Stimulated activated CD4-positive, alpha-beta T cell treated with anti-CD3 and anti-CD28 coated beads, Interleukin-1b, Interleukin-23, amount 100 ng/mL, for 4 hours (primary cell): Measurements from ENCODE around the gene CCDC142.

ENCODE experiments used
- DNase-seq, 2 donors: peaks; one replicate each; pipeline ENCODE4 v3.0.0-alpha.2; 2020; ENCODE audit warnings: low read depth in 2 of 2

Gene CCDC142

GRCh38 chr2:74482801-74483674 lies at the start of gene CCDC142, which contains the start of gene TTC31:
Gene CCDC142, minus strand, starts transcription at chr2:74482998. Its CDS starts 161 bp downstream, at chr2:74482837.
Gene TTC31, plus strand, starts transcription at chr2:74483081. Its CDS starts 15 bp downstream, at chr2:74483096.
- DNase-seq, result peak; percentile 85 to 86

- DNase-seq, result no peak
Measured at GRCh38 chr2:74532222-74532621, 49.4 kb upstream of the CCDC142 start.

GRCh38 chr2:74531666-74532065 lies 48.9 kb upstream of the CCDC142 start:
- no peak for DNase-seq

GRCh38 chr2:74530239-74531187 lies 47.7 kb upstream of the CCDC142 start:
- peak in 1 of 2 donors; percentile 22 for DNase-seq

DNA sequence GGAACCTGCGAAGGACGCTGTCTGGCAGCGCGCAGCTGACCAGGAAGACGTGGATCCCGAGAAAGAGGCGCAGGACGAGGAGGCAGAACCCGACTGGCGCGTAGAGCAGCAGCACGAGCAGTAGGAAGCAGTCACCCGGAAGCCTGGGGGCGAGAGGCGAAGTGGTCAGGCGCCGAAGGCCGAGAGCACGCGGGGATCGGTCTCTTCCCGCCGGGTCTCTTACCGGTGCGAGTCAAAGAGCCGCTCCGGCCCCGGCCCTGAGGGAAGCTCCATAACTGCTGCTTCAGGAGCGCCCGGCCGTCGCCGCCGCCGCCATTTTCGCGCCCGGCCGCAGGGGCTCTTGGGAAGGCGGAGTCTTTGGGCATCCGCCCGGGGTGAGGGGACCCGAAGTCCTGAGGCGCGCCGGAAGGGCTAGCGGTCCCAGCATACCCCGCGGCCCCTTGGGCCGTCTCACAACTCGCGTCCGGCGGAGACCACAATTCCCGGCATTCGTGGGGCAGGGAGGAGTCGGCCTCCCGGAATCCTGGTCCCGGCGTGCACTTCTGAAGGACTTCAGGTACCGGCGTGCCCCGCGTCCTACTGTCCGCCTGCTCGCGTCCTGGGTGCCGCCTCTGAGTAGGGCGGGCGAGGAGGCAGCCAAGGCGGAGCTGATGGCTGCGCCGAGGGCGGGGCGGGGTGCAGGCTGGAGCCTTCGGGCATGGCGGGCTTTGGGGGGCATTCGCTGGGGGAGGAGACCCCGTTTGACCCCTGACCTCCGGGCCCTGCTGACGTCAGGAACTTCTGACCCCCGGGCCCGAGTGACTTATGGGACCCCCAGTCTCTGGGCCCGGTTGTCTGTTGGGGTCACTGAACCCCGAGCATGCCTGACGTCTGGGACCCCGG lies 46.8 kb upstream of the CCDC142 start, which contains the start of the genes AUP1 and HTRA2:
Gene AUP1, minus strand, starts transcription at position 350 of the 882 bp plus-strand sequence. Its CDS starts 77 bp downstream, at position 273.
Gene HTRA2, plus strand, starts transcription at position 577 of the 882 bp plus-strand sequence. Its CDS starts 74 bp downstream, at position 651.
- peak; percentile 76 to 86 for DNase-seq

- no peak for DNase-seq
Measured at GRCh38 chr2:74528600-74529356, 46.0 kb upstream of the CCDC142 start.

DNA sequence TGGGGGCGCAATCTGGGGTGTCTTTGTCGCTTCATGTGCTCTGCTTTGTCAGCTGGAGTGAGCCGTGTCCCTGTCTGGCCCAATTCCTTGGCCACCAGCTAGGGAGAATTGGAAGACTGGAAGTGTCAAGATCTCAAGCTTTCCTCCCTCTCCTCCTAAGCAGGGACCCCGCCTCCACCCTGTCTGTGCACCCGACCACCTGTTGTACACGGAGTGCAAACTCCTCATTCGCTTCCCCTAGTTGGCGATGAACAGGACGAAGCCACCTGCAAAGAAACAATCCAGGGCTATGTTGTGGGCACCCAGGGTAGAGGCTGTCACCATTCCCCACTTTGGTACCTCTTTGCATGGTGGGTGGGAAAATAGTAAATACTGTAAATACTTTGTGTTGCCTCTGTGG lies 44.9 kb upstream of the CCDC142 start:
- DNase-seq, result no peak

GRCh38 chr2:74526649-74527230 lies 43.9 kb upstream of the CCDC142 start:
- no peak for DNase-seq

DNA sequence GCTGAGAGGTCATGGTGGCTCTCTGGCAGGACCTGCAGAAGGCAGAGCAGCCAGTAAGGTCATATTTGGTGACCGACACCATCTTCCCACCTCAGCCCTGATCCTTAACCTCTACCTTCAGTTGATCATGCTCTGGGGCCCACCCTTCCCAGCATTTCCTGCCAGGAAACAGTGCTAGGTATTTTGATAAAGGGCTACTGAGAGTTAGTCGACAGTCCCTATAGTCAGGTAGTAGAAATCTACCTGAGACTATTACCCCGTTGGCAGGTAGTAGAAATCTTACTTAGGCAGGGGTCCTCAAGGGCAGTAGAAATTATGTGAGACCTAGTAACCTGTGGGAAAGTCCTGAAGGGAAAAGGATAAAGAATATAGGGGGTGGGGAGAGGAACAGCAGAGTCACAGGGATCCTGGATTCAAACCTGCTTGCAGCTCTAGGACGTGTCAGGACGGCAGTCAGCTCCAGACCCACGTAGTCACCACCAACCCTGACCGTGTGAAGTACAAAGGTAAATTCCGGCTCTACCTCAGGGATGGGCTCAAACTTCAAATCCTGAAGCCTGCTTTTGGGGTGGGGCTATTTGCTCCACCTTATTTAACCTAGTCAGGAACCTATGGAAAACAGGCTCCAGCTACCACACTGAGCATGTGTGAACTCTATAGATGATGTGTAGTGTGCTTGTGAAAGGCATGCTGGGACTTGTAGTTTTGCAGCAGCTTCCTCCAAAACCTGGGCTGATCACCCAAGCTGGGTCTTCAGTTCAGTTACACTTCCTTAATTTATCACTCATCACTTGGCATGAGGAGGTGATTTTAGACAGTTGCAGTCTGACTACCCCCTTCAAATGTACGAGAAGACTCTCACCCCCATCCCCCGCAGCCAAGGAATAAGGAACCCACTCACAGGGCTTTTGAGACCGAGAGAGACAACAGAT lies 43.2 kb upstream of the CCDC142 start, which contains the start of gene DQX1:
Gene DQX1, minus strand, starts transcription at position 515 of the 932 bp plus-strand sequence. Its CDS starts 502 bp downstream, at position 13.
- no peak for DNase-seq

DNA sequence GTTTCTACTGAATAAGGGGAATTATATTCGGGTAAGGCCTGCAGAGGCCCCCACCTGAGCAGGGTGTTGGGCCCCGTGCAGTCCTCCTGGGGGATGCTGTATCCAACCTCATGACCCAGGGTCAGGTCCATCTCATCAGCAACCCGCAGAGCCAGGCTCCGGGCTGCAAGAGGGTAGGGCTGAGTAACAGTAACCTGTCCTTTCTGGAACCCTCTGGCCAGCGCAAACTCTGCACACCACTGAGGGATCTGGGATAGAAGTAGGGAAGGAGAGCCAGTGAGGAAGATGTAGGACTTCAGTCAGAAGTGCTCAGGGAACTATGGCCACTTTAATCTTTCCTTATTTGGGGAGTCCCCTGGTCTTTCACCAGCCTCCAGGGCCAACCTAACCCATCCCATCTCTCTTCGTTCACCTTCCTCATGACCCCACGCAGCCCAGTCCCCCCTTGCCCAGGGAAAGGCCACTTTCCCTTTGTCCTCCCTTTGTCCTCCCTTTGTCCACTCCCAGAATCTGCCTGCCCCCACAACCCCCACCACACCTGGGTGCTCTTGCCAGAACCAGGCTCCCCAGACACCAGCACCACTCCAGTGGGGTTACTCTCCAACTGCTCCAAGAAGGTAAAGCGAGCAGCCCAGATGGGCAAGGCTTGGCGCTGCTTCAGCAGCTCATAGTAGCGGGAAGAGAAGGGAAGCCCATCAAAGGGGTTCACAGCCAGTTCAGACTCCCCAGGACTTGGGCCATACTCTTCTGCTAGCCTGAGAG lies 42.3 kb upstream of the CCDC142 start:
- no peak for DNase-seq

DNA sequence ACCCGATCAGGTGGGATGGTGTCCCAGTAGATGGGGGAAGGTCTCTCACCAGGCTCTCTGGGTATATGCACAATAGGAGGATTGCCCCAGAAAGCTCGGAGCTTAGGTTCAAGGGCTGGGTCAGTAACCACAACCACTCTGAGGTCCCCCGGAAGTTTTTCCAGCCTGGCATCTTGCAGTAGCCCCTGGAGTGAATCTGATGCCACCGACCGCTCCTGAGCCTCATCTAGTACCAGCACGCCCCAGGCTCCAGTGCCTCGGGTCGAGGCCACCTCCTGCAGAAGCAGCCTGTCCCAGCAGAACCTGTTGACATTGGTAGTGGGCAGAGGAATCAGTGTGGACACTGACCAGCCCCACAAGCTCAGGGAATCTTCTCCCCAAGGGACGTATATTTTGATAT lies 41.2 kb upstream of the CCDC142 start:
- no peak for DNase-seq

DNA sequence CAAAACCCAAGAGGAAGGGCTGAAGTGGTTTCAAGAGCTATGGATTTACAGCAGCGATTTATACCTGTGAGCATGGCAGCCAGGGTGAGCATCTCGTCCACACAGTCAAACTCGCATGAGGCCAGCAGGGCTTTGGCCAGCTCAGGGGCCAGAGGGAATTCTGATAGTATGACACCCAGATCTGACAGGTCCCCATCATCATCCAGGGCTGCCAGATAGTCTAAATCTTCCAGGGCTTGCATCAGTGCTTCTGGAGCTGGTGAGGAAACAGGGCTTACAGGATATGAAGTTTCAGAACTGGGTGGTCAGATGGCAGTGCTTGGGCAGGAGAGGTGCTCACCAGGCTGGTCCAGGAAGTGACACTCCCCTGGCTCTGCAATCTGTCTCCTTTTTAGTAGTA lies 39.7 kb upstream of the CCDC142 start:
- no peak for DNase-seq

DNA sequence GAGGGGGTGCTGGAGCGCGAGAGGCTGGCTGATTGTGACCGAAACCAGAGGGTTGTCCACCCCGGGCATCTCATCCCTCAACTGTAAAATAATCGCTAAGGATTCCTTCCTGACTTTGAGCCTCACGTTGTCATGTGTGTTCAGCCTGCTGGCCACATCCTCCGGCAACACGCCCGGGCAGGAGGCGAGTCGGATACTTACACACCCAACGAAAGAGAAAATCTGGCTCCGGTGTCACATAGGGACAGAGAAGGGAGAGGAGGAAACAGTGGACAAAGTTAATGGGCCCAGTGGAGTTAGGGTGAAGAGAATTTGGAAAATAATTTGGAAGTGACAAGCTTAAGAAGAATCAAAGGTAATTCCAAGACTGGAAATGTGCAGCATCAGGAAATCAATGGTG lies 33.9 kb upstream of the CCDC142 start:
- DNase-seq, result no peak

GRCh38 chr2:74515981-74516633 lies 33.3 kb upstream of the CCDC142 start:
- peak; percentile 71 to 75 for DNase-seq

GRCh38 chr2:74515271-74515980 lies 32.6 kb upstream of the CCDC142 start:
- no peak for DNase-seq

GRCh38 chr2:74514368-74515270 lies 31.8 kb upstream of the CCDC142 start, which contains the start of gene TLX2:
Gene TLX2, plus strand, starts transcription at chr2:74514450. Its CDS starts 357 bp downstream, at chr2:74514807.
- no peak for DNase-seq
